GM20000 (cell line): ENCODE measurements around the gene TUBB4B.

Experiments
- DNase-seq: peaks from one replicate; pipeline ENCODE4 v3.0.0; 2012; ENCODE audit warnings: low spot score
- TF ChIP-seq, protein P1 (sequence below): IDR thresholded peaks from 2 replicates; pipeline ENCODE4 v1.5.1; 2012; ENCODE audit warnings: mild to moderate bottlenecking, control low read depth; ENCODE audit errors: extremely low read depth, missing control alignments

Gene TUBB4B

DNA sequence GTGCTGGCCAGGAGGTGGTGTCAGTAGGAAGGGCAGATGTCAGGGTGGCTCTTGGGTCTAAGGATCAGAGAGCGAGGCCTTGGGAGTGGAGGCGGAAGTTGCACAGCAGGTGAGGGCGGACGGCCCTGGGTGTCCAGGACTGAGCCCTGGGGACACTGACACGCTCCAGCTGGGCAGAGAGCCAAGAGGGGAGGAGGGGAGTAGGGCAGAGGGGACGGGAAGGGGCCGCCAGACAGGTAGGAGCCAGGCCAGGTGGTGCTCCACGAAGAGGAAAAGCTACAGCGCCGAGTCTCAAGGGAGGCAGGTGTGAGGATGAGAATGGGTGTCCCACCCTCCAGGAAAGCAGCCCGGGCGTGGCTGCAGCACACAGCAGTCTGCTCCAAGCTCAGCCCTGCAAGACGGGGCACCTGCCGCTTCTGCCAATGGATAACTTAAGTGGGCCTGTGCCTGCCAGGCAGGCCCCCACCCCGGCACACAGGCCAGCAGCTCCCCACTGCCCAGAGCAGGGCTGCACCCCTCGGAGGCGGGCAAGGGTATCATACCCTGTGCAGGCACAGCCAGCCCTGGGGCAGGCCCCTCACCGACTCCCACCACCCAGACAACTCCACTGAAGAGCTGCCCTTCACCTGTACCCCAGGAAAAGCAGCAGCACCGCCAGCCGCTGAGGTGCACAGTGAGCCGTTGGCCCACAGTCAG is 45.4 kb upstream of the TUBB4B start:
- DNase-seq, result no peak
- TF ChIP-seq, protein P1, sequence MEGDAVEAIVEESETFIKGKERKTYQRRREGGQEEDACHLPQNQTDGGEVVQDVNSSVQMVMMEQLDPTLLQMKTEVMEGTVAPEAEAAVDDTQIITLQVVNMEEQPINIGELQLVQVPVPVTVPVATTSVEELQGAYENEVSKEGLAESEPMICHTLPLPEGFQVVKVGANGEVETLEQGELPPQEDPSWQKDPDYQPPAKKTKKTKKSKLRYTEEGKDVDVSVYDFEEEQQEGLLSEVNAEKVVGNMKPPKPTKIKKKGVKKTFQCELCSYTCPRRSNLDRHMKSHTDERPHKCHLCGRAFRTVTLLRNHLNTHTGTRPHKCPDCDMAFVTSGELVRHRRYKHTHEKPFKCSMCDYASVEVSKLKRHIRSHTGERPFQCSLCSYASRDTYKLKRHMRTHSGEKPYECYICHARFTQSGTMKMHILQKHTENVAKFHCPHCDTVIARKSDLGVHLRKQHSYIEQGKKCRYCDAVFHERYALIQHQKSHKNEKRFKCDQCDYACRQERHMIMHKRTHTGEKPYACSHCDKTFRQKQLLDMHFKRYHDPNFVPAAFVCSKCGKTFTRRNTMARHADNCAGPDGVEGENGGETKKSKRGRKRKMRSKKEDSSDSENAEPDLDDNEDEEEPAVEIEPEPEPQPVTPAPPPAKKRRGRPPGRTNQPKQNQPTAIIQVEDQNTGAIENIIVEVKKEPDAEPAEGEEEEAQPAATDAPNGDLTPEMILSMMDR, result no peak

DNA sequence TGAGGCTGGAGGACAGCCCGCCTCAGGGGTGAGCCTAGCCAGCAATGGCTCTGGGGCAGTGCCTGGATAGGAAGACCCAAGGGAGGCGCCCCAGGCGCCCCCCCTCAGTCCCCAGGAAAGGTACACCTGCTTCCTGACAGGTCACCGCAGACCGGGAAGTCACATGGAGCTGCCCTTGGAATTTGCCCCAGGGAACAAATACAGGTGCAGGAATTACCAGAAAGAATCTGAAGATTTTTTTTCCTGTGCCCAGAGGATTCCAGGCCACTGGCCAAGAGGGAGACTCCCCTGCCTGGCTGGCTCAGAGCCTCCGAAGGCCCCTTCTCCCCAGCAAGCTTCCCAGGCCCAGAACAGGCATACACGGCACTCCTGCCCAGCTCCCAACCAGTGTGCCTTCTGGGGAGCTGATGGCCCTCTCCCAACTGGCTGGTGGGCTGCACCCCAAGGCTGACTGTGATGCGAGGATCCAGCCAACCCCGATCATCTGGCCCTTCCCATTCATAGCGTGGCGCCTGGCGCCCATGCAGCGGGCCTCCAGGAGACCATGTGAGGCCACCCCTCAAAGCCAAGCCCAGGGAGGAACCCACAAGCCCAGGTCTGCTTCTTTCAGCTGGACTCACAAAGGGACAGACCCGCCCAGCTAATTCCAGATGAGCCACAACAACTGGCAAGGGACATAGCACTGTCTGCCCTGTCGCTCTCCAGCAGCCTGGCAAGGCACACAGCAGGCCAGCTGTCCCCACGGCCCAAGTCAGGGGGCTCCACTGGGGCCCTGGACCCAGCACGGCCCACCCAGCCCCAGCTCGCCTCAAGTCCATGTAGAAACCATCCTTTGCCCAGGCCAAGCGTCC is 42.8 kb upstream of the TUBB4B start:
- no peak for DNase-seq
- TF ChIP-seq, protein P1, result no peak

DNA sequence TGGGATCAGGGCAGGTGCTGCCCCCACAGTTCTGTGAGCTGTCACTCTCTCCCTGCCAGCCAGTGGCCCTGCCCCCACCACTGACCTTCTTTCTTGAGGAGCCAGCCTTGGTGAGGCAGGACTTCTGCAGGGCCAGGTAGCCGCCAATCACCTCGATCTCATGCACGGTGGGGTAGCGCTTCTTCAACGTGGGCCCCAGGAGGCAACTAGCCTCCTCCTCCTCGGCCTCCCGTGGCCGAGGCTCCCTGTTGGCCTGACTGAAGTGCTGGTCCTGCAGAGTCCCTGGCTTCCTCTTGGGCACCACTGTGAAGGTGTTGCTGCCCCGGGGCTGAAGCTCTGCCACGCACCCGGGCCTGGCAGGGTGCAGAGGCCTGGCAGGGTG is 42.2 kb upstream of the TUBB4B start:
- TF ChIP-seq, protein P1, result no peak
- no peak for DNase-seq

DNA sequence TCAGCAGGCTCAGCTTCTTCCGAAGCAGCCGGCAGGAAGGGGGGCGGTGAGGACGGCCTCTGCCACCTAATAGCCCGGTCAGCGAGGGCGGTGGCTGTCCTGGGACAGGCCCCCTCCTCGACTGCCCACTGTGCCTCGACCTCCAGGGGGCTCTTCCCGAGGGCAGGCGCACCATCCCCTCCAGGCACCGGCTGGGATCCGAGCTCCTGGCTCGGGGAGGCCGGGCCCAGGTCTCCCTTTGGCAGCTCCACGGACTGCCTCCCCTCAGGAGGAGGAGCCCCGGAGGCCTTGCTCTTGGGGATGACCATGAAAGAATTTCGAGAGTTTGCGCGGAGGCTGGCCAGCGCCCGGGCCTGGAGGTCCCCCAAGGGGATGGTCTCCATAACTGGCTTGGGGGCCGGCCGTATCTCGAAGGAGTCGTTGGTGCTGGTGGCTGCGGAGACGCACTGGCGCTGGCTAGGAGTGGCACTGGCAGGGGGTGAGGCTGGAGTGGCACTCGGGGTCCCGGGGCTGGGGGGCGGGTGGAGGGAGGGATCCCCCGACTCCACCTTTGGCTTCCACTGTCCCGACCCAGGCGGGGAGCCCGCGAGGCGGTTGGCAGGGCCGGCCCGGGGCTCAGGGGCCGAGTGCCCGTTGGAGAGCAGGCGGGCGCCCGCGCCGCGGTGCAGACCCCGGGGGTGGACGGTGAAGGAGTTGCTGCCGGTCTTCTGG is 41.5 kb upstream of the TUBB4B start:
- TF ChIP-seq, protein P1, result no peak
- DNase-seq, result no peak

DNA sequence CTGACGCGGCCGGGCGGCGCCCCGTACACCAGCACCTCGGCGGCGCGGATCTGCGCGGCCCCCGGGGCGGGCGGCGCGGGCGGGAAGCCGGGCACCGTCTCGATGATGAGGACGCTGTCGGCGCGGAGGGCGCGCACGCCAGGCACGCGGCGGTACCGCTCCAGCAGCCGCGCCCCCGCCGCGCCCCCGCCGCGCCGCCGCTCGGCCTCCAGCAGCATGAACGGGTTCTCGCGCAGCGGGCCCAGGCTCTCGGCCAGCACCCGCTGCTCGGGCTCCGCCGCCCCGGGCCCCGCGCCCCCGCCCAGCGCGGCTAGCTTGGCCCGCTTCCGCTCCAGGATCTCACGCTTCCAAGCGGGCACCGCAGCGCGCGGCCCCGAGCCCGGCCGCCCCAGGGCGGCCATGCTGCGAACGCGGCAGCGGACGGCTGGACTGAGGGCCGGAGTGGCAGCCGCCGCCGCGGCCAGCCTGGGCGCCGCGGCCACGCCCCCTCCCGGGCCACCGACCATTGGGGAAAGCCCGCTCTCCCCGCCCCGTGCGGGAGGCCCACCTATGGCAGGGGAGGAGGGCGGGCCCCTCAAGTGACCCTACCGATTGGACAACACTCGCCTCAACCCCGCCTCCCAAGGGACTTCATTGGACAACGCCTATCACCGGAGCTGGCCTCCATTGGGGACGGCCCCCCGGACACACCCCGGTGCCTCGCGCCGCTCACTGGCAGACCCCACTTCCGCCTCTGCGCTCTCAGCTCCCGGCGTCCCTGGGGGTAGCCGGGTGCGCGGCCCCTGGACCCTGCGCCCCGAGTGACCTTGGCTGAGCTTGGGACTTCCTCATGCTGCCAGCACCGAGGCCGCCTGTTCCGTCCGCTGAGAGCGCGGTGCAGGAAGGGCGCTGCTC is 40.5 kb upstream of the TUBB4B start, which contains the start of gene TPRN:
Gene TPRN, minus strand, starts transcription at position 431 of the 894 bp plus-strand sequence. Its CDS starts 30 bp downstream, at position 401.
- TF ChIP-seq, protein P1, result no peak
- peak; percentile 100 for DNase-seq

DNA sequence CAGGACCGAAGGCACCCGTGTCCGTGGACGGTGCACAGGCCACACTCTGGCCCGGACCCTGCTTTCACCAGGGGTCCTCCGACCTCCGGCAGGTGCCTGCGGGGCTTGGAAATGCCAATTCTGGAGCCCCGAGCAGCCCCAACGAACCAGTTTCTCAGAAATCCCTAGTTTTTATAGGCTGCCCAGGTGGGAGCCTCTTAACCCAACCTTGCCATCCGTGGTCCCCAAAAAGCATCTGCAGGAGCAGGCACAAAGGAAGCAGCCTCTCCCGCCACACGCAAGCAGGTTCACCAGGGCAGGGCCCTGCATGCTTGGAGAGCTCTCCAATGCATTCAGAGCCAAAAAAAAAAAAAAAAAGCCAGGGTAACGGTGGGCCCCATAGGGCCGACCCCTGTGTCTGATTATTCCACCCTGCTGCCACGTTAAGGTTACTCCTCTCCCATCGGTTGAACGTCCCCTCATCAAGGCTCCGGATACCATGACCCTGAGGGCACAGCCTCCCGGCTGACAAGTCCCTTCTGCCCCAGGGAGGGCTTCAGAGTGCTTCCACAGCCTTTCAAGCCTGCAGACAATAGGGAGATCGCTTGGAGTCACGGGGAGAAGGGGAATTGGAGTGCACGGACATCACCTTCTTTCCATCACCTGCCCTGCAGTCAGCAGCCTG is 39.8 kb upstream of the TUBB4B start:
- no peak for DNase-seq
- TF ChIP-seq, protein P1, result no peak
